Calu3 (cell line): ENCODE data around the gene DPP6. TPM values are rescaled to one million over a fixed set of nuclear protein-coding genes. Genes with fewer than 3 reads are reported as not detected.

ENCODE experiments used
- BruUV-seq: library from RNA; stranded (reverse); fragments of 400-500 nt; replicated peaks from 2 replicates; lab custom pipeline; 2021; lab: Mats Ljungman, UMichigan
- CTCF ChIA-PET: fragments of 300-600 bp; sonication (Branson Sonifier 250); formaldehyde crosslinking; loops from one replicate; lab custom pipeline; 2022; ENCODE audit warnings: antibody characterized with exemption; lab: Charles Lee
- DNase-seq: peaks from one replicate; pipeline ENCODE4 v3.0.0; 2022
- H3K27ac Mint-ChIP-seq: one replicate; pipeline ENCODE4 v1.8.0; 2022; ENCODE audit warnings: mixed read lengths; ENCODE audit not compliant: unreplicated experiment
- H3K27me3 Mint-ChIP-seq: one replicate; pipeline ENCODE4 v1.8.0; 2022; ENCODE audit warnings: mixed read lengths; ENCODE audit not compliant: unreplicated experiment
- H3K36me3 Mint-ChIP-seq: one replicate; pipeline ENCODE4 v1.8.0; 2022; ENCODE audit warnings: mild to moderate bottlenecking, moderate library complexity, mixed read lengths; ENCODE audit not compliant: insufficient read depth, unreplicated experiment
- H3K4me1 Mint-ChIP-seq: one replicate; pipeline ENCODE4 v1.8.0; 2022; ENCODE audit warnings: mild to moderate bottlenecking, low read depth, mixed read lengths; ENCODE audit not compliant: unreplicated experiment
- H3K4me3 Mint-ChIP-seq: one replicate; pipeline ENCODE4 v1.8.0; 2022; ENCODE audit warnings: mild to moderate bottlenecking, low read depth, moderate library complexity, mixed read lengths; ENCODE audit not compliant: unreplicated experiment
- H3K9me3 Mint-ChIP-seq: one replicate; pipeline ENCODE4 v1.8.0; 2022; ENCODE audit warnings: low read depth, mixed read lengths; ENCODE audit not compliant: unreplicated experiment
- intact Hi-C: fragments of 100-400 bp; cut with micrococcal nuclease; formaldehyde crosslinking; loops from one replicate; pipeline ENCODE4 v1.10.0; 2022; ENCODE audit not compliant: unreplicated experiment
- total RNA-seq: library from RNA; stranded (reverse); gene quantifications from 2 replicates; pipeline ENCODE4 v1.2.3, GENCODE V29; 2022
- TF ChIP-seq, protein P1 (sequence below): fragments of 200-600 bp; IDR thresholded peaks from one replicate; pipeline ENCODE4 v1.8.0; 2022; ENCODE audit warnings: antibody characterized with exemption; ENCODE audit not compliant: unreplicated experiment

The DPP6 gene
- total RNA-seq, 1 experiment from 2014 or later = not detected

GRCh38 chr7:154416714-154417113 is 364.5 kb downstream of the DPP6 start:
- no peak overlapping the region for H3K27ac Mint-ChIP-seq

DNA sequence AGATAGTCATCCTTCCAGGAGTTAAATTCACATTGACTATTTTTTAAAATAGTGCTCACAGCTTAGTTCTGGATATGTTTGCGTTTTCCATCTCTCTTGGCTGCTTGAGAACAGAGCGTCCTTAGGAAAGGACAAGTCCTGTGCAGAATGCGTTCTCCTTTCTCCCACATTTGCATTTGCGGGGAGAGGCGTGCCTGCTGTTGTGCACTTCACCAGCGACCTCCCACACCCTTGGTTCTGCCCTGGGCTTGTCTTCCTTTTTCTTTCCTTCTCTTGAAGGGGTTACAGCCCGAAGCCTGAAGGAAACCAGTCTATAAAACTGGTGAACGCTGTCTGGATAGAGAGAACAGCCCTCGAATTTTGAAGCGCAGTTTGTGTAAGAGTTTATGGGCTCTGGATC is 367.1 kb downstream of the DPP6 start:
- Mint-ChIP-seq H3K27me3 (no peaks in the 10 kb centered on the region), H3K27ac (no peak overlapping the region), H3K36me3 (no peaks in the 10 kb centered on the region), H3K9me3 (peaks cover 28% of the 10 kb centered on the region), H3K4me3 (no peak overlapping the region), H3K4me1 (no peaks in the 10 kb centered on the region)
- BruUV-seq = no TSS peak
- CTCF ChIA-PET = no interaction called here
- intact Hi-C loops = no loop called here
- TF ChIP-seq, protein P1, sequence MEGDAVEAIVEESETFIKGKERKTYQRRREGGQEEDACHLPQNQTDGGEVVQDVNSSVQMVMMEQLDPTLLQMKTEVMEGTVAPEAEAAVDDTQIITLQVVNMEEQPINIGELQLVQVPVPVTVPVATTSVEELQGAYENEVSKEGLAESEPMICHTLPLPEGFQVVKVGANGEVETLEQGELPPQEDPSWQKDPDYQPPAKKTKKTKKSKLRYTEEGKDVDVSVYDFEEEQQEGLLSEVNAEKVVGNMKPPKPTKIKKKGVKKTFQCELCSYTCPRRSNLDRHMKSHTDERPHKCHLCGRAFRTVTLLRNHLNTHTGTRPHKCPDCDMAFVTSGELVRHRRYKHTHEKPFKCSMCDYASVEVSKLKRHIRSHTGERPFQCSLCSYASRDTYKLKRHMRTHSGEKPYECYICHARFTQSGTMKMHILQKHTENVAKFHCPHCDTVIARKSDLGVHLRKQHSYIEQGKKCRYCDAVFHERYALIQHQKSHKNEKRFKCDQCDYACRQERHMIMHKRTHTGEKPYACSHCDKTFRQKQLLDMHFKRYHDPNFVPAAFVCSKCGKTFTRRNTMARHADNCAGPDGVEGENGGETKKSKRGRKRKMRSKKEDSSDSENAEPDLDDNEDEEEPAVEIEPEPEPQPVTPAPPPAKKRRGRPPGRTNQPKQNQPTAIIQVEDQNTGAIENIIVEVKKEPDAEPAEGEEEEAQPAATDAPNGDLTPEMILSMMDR = no peak
- DNase-seq = no peak

More at GRCh38 chr7:154416714-154417113, 364.5 kb downstream of the DPP6 start:
- Mint-ChIP-seq H3K27me3 (no peaks in the 10 kb centered on the region), H3K4me3 (no peak overlapping the region), H3K4me1 (no peaks in the 10 kb centered on the region), H3K36me3 (no peaks in the 10 kb centered on the region), H3K9me3 (peaks cover 27% of the 10 kb centered on the region)
- intact Hi-C loops = no loop called here
- no peak for DNase-seq
- CTCF ChIA-PET = no interaction called here
- TF ChIP-seq, protein P1 = no peak
- BruUV-seq = no TSS peak

- no peak for DNase-seq
- Mint-ChIP-seq H3K4me3 (no peak overlapping the region), H3K27me3 (no peaks in the 10 kb centered on the region), H3K27ac (no peak overlapping the region), H3K36me3 (no peaks in the 10 kb centered on the region), H3K4me1 (no peaks in the 10 kb centered on the region), H3K9me3 (peaks cover 22% of the 10 kb centered on the region)
- CTCF ChIA-PET = no interaction called here
- TF ChIP-seq, protein P1 = no peak
- intact Hi-C loops = no loop called here
- no TSS peak for BruUV-seq
Measured at GRCh38 chr7:154423231-154423630, 371.0 kb downstream of the DPP6 start.

GRCh38 chr7:154424350-154424749 is 372.2 kb downstream of the DPP6 start:
- no TSS peak for BruUV-seq
- no peaks in the 10 kb centered on the region for H3K36me3 Mint-ChIP-seq
- TF ChIP-seq, protein P1 = no peak

More at GRCh38 chr7:154424350-154424749, 372.2 kb downstream of the DPP6 start:
- H3K4me3 Mint-ChIP-seq = no peak overlapping the region
- no peaks in the 10 kb centered on the region for H3K27me3 Mint-ChIP-seq
- intact Hi-C loops = no loop called here
- peaks cover 29% of the 10 kb centered on the region for H3K9me3 Mint-ChIP-seq
- H3K4me1 Mint-ChIP-seq = no peaks in the 10 kb centered on the region
- H3K27ac Mint-ChIP-seq = no peak overlapping the region
- CTCF ChIA-PET = no interaction called here
- DNase-seq = no peak
